ENCODE data around the gene HOXB1.
"Not testable (repeated sequence)": the region's sequence is repeated elsewhere in the genome, so short reads cannot be mapped to it uniquely, and the experiment has no call there.

Gene HOXB1

DNA sequence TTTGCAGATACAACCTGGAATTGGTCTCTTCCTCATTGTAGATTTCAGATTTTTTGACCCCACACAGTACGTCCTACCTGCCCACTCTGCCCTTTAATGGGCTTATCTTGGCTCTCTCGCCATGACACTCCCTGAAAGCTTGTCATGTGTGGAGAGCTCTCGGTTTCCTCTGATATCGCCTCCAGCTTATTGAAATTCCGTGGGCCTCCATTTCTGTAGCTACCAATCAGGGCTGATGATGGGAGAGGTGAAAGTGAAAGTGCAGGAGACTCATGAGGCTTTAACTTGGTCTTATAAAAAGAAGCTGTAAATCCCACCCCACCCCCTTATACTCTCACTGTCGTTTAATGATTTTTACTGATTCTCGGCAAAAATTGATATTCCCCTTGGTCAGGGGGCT is 17.7 kb downstream of the HOXB1 start:
- no peak overlapping the region for H3K4me3 ChIP-seq (ENCODE audit: low read depth, low read length)
- TF ChIP-seq, protein P1, sequence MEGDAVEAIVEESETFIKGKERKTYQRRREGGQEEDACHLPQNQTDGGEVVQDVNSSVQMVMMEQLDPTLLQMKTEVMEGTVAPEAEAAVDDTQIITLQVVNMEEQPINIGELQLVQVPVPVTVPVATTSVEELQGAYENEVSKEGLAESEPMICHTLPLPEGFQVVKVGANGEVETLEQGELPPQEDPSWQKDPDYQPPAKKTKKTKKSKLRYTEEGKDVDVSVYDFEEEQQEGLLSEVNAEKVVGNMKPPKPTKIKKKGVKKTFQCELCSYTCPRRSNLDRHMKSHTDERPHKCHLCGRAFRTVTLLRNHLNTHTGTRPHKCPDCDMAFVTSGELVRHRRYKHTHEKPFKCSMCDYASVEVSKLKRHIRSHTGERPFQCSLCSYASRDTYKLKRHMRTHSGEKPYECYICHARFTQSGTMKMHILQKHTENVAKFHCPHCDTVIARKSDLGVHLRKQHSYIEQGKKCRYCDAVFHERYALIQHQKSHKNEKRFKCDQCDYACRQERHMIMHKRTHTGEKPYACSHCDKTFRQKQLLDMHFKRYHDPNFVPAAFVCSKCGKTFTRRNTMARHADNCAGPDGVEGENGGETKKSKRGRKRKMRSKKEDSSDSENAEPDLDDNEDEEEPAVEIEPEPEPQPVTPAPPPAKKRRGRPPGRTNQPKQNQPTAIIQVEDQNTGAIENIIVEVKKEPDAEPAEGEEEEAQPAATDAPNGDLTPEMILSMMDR (IDR thresholded peaks at IDR 0.05; ENCODE audit: low read depth, low read length), result no peak

DNA sequence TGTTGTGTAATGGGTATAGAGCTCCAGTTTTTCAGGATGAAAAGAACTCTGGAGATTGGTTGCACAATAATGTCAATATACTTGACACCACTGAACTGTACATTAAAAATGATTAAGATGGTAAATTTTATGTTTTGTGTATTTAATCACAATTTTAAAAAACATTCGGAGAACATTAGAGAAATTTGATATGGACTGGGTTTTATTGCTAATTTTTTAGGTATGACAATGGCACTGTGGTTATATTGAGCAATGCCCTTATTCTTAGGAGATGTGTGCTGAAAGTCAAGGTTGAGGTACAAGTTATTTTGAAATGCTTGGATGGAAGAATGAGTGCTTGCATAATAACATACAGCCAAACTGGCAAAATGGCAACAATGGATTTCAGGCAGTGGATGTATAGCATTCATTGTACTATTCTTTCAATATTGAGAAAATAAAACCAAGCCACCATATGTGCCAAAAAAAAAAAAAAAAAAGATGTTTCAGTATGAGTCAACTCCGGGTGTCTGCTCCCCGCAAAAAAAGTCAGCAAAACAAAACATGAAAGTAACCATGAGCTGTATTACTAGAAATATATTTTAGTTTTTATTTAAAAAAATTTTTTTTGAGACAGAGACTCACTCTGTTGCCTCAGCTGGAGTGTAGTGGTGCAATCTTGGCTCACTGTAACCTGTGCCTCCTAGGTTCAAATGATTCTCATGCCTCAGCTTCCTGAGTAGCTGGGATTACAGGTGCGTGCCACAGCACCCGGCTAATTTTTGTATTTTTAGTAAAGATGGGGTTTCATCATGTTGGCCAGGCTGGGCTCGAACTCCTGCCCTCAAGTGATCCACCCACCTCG is 19.8 kb downstream of the HOXB1 start:
- no peak overlapping the region for H3K4me3 ChIP-seq (ENCODE audit: low read depth, low read length)
- TF ChIP-seq, protein P1 (IDR thresholded peaks at IDR 0.05; ENCODE audit: low read depth, low read length), result no peak

DNA sequence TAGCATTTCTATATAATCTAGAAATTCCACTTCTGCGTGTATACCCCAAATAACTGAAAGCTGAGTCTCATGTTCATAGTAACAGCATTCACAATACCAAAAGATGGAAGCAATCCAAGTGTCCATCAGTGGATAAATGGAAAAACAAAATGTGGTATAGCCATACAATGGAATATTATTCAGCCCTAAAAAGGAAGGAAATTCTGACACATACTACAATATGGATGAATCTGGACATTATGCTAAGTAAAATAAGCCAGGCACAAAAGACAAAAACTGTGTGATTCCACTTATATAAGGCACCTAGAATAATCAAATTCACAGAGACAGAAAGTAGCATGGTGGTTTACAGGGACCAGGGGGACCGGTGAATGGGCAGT is 20.4 kb downstream of the HOXB1 start:
- TF ChIP-seq, protein P1 (IDR thresholded peaks at IDR 0.05; ENCODE audit: low read depth, low read length), result no peak
- H3K4me3 ChIP-seq (ENCODE audit: low read depth, low read length), result no peak overlapping the region

DNA sequence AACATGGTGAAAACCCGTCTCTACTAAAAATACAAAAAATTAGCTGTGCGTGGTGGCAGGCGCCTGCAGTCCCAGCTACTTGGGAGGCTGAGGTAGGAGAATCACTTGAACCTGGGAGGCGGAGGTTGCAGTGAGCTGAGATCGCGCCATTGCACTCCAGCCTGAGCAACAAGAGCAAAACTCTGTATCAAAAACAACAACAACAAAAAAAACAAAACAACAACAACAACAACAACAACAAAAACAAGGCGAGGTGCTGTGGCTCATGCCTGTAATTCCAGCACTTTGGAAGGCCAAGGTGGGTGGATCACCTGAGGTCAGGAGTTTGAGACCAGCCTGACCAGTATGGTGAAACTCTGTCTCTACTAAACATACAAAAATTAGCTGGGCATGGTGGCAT is 21.1 kb downstream of the HOXB1 start:
- not testable (repeated sequence) for H3K4me3 ChIP-seq (ENCODE audit: low read depth, low read length)

DNA sequence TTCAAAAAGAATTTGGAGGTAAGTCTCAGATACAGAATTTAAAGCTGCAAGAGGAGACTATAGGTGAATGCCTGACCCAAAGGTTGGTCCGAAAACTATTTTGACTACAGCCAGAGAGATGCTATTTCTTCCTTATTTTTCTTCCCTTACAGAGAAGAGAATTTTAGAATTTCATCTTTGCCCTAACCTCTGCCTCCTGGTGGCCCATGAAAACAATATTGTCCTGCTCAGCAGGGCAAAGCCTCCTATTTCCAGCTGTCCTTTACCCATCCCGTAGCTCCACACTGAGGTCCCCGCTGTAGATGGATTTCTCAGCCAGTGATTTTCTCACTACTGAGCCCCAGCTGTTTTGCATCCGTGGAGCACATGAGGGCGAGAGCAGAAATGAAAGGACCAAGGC is 24.6 kb downstream of the HOXB1 start:
- no peak overlapping the region for H3K4me3 ChIP-seq (ENCODE audit: low read depth, low read length)
- TF ChIP-seq, protein P1 (IDR thresholded peaks at IDR 0.05; ENCODE audit: low read depth, low read length), result no peak

DNA sequence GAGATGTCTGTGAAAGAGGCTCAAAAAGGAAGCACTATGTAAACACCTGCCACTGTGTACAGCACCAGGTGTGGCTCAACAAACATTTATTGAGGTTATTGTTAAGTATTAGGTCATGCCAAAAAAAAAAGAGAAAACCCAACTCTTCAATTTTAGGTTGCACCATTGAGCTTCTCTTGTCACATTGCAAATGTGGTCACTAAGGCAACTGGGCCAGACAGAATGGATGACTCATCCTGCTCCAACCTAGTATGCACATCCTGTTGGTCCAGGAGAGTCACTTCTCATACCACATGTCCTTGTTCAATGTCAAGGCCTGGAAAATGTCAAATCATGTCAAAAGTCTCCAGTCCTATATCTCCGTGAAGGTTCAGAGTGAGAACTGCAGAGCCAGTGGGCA is 25.0 kb downstream of the HOXB1 start:
- H3K4me3 ChIP-seq (ENCODE audit: low read depth, low read length), result no peak overlapping the region
- TF ChIP-seq, protein P1 (IDR thresholded peaks at IDR 0.05; ENCODE audit: low read depth, low read length), result no peak

DNA sequence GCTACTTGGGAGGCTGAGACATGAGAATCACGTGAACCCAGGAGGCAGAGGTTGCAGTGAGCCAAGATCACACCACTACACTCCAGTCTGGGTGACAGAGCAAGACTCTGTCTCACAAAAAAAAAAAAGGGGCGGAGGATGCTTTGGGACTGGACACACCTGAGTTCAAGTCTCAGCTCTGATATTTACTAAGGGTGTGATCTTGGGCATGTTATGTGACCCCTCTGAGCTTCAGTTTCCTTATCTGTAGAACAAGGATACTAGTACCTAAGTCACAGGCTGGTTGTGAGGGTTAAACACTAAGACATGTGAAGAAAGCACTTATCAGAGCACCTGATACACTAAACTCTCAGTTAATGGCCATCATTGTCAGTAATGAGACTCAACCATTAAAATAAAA is 25.9 kb downstream of the HOXB1 start:
- TF ChIP-seq, protein P1 (IDR thresholded peaks at IDR 0.05; ENCODE audit: low read depth, low read length), result no peak
- H3K4me3 ChIP-seq (ENCODE audit: low read depth, low read length), result no peak overlapping the region

DNA sequence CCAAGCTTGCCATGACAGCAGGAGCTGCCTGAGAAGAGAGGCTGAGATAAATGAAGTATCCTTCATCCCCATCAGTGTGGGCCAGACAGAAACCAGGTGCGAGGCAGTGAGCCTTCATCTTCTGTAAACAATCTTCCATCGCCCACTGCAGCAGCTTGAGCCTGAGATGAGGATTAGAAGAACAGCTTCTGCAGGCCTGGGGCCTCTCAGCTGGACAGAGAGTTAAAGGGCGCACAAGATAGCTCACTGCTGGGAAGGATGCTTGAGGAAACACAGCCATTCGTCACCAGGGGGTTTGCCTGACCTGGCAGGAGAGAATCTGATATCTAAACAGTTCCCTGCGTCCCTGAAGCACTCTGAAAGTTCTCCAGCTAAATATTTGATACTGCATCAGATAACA is 27.1 kb downstream of the HOXB1 start:
- no peak overlapping the region for H3K4me3 ChIP-seq (ENCODE audit: low read depth, low read length)
- TF ChIP-seq, protein P1 (IDR thresholded peaks at IDR 0.05; ENCODE audit: low read depth, low read length), result no peak

Measured in WI38 (cell line).